ENCODE measurements around the gene CYTH2.

GRCh38 chr19:48487948-48488347, 18.8 kb downstream of the CYTH2 start:
- TF ChIP-seq CTCF (IDR thresholded peaks at IDR 0.05) = no peak
- no peak for TF ChIP-seq POLR2A (IDR thresholded peaks at IDR 0.05)
